Stimulated activated CD8-positive, alpha-beta memory T cell treated with anti-CD3 and anti-CD28 coated beads, Interleukin-12 subunit alpha, Interleukin-12 subunit beta, amount 100 ng/mL, for 1 hour (primary cell): Measurements from ENCODE around the gene TMEM94.

Experiments used
- DNase-seq: peaks from one replicate; pipeline ENCODE4 v3.0.0-alpha.2; 2020; ENCODE audit warnings: low read depth

Gene TMEM94

DNA sequence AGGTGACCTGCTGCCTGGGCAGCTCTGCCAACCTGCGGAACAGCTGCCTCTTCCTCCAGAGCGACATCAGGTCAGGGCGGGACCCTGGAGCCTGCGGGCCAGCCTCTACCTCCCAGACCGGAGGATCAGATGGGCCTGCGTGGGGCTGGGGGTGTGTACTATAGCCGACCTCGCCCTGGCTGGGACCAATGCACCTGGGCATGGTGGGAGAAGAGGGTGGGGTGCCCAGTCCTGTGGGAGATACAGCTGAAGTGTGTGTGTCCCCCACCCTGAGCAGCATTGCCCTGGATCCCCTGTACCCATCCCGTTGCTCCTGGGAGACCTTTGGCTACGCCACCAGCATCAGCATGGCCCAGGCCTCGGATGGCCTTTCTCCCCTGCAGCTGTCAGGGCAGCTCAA is 39.6 kb downstream of the TMEM94 start:
- no peak for DNase-seq

DNA sequence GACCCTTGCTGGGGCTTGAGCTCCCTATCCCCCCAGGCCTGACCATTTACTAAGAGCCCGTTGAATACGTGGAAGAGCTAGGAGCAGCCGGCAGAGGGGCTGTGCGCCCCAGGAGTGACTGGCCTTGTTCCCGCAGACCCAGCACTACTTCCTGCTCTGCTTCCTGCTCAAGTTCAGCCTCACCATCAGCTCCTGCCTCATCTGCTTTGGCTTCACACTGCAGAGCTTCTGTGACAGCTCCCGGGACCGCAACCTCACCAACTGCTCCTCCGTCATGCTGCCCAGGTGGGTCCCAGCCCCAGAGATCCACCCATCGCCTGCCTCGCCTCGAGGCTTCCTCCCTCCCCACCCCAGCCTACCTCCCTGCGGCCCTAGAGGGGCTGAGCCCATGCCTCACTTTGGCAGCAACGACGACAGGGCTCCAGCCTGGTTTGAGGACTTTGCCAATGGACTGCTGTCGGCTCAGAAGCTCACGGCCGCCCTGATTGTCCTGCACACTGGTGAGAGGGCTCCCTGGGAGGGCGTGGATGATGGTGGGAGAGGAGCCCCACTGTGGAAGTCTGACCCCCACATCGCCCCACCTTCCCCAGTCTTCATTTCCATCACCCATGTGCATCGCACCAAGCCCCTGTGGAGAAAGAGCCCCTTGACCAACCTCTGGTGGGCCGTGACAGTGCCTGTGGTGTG is 41.7 kb downstream of the TMEM94 start:
- DNase-seq = no peak

GRCh38 chr17:75498726-75499213 is 42.3 kb downstream of the TMEM94 start:
- no peak for DNase-seq

DNA sequence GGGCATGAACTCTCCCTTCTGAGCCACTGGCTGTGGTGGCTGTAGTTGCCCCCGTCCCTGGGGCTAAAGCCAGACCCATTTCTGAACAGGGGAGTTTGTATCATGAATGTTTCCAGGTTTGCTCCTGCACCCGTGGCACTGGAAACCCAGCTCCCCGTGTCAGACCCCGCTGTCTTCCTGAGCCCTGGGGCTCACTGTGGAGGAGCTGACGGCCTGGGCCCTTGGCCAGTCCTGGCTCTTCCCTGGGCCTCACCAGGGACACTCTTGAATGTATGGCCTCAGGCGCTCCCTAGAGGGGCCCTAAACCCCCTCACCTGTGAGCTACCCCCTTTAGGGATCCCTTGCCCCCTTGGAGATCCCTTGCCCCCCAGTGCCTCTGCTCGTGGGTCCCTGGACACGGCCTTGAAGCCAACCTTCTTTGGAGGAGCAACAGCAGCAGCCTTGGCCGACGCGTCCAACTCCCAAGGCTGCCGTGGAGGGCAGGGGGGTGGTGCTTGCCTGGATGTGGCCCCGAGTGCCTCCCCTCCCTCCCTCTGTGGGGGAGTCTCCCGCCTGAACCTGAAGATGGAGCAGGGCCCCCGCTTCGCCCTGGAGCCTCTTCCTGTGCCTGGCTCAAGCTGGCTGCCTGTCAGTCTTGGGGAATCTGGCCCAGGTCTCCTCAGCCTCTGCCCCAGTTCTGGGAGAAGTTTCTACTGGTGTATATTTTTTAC is 43.0 kb downstream of the TMEM94 start:
- DNase-seq = no peak

DNA sequence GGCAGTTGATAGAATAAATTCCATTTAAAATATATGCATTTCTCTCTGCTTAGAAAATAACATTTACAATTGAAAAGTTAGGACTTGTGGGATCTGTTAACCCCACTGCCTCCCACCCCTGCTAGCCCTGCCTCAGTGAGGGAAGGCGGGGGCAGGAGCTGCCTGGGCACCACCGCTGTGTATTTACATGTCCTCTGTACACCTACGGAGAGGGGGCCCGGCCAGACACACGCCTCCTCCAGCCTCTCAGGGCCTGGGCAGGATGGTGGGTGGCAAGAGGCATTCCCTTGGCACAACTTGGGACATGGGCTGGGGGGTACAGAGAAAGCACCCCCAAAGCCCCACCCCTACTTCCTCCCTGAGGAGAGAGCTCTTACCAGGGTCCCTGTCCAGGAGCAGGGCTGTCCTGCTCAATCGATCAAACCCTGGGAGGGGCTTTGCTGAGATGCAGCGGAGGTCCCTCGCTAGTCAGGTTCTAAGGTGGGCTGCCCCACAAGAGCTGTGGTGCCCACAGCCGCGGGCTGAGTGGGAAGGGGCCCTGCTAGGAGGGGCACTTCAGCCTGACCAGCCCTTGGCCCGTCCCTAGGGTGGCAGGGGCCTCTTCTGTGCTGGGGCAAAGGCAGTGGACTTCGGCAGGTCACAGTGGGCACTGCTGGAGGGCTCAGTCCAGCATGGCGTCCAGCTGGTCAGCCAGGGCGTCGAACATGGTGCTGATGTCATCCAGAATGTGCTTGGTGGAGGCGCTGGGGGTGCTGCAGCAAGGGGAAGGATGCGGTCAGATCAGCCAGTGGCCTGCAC is 44.2 kb downstream of the TMEM94 start:
- no peak for DNase-seq

DNA sequence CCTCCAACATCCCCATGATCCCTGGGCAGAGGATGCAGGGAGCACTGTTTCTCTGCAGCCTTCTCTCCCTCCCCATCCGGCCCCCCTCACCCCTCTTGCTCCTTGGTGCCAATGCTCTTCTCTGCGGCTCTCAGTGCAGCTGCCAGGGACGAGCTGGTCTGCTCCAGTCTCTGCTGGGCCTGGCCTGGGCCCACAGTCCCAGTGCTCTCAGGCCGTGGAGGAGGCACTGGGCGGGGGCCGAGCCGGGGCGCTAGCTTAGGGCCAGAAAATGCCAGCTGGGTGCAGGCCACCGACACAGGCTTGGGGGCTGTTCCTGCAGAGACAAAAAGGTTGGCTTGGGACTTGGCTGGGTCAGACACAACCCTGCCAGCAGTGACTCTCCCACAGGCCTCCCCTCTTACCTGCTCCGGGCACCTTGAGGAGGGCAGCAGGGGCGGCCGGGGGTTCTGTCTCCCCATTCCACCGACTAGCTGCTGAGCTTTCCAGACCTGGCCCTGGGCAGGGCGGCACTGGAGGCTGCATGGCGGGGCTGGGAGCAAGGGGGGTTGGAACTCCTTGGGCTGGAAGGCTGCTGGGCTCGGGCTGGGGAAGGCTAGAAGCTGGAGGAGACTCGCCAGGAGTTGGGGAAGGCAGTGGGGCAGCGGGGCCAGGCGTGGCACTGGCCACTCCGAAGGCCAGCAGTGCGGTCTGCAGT is 45.1 kb downstream of the TMEM94 start:
- DNase-seq = no peak

DNA sequence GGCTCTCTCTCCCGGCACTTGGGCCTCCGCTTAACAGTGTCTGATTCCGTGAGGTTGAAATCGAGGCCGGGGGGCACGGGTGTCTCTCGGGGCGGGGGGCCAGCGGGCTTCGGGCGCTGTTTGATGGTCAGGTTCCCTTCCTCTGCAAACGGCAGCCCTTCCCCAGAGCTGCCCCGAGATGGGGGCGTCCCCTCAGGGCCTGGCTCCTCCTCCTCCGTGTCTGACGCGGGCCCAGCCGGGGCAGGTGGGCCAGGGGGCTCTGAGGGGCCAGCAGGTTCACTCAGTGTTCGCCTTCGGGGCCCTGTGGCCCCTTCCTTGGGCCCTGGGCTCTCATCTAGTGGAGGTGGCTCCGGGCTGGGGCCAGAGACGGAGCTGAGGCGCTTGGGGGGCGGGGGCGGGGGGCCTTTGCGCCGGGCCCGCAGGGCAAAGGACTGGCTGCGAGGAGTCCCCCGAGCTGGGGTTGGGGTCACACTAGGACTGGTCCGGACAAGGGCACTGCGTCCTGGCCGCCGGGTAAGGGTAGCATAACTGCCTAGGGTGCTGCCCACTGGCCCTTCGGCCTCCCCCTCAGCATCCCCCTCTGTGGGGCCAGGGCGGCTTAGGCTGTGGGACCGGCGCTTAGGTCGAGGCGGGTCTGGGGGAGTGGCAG is 45.8 kb downstream of the TMEM94 start:
- DNase-seq = no peak

DNA sequence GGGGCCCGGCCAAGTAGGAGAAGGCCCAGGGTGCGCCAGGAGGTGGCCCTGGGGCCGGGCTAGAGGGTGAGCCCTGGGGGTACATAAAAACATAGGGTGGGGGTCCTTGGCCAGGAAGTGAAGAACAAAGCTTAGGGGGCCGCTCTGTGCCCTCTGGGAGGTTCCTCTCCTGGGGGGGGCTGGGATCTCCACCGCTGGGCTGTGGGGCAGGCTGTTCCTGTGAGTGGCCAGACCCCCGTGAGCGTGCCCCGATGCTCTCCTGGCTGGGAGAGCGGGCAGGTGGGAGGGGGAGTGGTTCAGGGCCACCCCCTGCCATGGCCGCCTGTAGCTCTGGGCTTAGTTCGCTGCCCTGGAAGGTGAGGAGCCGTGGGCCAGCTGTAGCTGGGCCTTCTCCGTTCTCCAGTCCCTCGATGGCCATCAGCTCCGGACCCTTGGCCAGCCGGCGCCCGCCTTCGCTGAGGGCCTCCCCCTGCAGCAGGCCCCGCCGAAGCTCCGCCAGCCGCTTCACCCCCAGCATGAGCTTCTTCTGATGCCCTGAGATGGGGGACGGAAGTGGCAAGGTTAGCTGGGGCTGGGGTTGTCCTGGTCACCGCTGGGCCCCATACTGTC is 46.4 kb downstream of the TMEM94 start:
- no peak for DNase-seq

DNA sequence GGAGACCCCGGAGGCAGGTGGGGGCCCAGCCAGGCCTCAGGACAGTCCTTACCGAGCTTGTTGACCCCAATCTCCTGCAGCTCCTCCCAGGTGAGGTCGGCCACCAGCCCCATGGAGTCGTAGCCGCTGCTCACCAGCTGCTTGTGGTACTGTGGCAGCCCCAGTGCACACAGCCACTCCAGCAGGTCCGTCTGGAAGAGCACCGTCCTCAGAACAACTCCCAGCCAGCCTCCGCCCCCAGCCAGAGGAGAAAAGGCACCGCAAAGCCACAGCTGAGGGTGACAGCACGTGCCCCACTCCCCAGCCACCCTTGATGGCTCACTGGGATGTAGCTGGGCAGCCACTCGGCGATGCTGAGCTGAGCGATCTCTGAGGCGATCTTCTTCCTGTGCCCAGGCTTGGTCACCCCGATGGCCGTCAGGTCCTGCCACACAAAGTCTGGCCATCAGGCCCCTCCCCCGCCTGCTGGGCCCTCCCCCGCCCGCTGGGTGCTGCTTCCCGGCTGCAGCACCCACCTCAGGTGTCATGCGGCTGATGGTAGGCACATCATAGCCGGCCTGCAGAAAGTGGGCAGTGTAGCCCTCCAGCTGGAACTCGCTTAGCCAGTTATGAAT is 47.0 kb downstream of the TMEM94 start:
- no peak for DNase-seq

DNA sequence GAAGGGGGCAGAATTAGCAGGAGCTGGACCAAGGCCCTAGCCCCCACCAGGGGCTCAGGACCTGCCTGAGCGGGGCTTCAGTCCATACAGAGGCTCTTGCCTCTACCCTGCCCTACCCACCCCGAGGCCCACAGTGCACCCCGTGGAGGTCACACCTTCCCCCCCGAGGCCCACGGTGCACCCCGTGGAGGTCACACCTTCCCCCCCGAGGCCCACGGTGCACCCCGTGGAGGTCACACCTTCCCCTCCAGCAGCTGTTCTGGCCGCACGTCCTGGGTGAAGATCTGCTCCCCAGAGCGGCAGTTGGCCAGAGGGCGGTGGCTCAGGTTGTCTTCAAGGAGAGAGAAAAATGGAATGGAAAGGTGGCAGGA is 47.5 kb downstream of the TMEM94 start:
- no peak for DNase-seq

DNA sequence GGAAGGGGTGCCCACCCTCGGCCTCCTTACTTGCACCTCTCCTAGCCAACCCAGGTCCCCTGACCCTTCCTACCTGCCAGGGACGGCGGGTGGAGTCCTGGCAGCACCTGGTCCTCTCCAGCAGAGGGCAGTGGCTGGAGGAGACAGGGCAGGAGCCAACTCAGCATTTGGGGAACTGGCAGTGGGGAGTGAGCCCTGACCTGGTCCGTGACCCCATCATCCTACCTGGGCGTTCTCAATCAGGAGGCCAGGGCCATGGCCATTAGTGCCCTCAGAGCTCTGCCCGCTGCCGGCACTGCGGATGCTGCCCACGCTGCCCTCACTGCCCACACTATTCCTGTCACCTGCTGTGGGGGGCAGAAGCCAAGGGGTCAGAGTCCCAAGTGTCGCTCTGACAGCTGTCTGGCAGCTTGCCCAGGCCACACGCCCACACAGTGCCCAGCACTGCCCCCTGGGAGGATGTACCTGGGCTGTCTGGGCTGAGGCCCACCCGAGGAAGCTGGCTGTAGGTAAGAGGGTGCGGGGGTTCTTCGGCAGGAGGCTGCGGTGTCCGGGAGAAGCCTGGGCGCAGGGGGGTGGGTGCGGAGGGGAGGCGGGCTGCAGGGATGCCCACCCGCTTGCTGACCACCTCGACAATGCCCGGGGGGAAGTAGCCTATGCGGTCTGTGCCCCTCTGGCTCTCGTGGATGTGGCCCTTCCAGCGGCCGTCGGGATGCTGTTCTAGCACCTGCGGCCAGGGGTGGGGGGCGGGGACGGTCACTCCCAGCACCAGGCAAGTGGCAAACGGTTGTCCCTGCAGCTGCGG is 48.1 kb downstream of the TMEM94 start:
- no peak for DNase-seq

DNA sequence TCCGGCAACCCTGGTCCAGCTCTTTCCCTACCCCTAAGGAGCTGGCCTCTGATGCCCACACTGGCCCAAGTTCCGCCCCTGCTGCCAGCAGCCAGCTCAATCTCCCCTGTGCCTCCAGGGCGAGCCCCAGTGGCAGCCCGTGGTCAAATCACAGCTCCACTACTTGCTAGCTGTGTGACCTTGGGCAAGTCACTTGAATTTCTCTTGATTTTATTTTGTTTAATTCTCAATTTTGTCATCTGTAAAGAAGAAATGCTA is 48.6 kb downstream of the TMEM94 start:
- DNase-seq = no peak

DNA sequence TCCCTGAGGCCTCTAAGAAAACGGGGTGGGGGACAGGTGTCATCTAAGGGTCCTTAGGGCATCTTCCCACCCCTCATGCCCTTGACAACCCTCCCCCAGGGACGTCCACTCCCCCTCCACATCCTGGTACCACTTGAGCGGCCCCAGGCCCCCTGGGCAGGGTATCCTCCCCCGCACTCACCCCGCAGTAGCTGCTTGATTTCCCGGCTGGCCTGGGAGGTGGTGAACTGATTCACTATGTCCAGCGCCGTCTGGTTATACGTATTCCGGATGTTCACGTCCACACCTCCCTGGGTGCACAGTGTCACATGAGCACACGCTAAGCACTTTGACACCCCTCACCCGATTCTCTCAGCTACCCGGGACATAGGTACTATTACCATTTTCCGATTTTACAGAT is 49.2 kb downstream of the TMEM94 start:
- DNase-seq = no peak

GRCh38 chr17:75506134-75506533 is 49.7 kb downstream of the TMEM94 start:
- no peak for DNase-seq

- DNase-seq = no peak
Measured at GRCh38 chr17:75506888-75507287, 50.5 kb downstream of the TMEM94 start.

DNA sequence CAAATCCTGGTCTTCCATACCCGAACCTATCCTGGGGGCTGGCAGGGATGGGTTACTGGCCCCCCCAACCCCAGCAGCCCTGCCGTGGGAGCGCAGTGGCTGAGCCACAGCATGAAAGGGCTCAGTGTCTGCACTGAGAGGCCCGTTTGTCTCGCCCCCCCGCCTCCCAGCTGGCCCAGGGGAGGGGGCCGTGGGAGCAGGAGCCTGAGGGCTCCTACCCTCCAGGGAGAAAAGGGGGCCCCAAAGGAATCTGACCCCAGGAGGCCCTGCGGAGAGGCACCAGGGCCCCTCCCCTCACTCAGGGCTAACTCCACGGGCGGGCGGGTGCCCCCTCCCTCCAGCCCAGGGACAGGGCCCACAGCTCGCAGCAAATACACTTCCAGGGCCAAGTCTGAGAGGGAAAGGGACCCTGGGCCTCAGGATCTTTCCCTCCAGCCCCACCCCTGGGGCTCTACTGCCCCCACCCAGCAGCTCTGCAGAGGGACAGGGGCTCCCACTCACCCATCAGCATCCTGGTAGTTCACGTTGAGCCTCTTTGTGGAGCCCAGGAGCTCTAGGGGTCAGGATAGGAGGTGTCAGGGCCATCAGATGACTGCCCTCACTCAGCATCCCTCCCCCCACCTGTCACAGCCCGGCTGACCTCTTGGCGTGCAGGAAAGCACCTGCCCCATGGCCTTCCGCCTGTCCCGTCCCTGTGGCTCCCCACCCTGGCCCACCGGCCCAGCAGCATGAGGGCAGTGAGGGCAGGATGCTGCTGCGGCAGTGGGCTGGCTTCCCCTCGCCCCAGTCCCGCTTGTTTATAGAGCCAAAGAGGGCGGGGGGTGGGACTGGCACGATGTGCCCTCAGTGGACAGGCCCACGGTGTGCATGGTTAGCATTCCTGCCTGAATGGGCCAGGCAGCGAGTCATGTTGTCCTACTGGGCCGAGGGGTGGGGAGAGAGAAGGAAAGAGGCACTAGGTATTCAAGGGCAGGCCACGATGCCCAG is 51.6 kb downstream of the TMEM94 start:
- no peak for DNase-seq

DNA sequence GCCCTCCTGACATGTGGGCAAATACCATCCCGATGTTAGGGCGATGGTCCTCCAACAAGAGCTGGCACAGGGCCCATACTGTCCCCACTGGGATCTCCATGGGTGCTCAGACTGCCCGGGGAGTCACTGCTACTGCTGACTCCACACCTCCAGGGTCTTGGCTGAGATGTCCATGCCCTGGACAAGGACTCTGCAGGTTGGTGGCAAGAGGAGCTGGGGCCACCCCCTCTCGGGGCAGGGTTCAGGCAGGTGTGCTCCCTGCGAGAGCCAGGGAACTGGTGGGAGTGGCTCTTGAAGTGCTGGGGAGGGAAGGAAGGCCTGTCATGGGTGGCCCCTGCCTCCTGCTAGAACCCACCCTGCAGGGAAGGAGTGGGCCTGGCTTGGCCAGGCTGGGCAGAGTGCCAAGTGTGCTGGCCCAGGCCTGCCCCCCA is 52.5 kb downstream of the TMEM94 start:
- no peak for DNase-seq

- no peak for DNase-seq
Measured at GRCh38 chr17:75509528-75510258, 53.3 kb downstream of the TMEM94 start.

DNA sequence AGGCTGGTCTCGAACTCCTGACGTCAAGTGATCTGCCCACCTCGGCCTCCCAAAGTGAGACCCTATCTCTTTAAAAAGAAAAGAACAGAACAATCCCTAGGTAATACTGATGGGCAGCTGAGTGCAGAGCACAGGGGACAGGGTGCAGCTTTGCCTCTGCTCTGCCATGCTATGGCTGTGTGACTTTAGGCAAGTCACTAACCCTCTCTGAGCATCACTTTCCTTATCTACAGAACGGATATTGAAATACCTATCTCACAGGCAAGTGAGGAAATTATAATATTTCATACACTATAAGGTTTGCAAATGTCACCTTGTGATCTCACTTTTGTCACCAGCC is 54.8 kb downstream of the TMEM94 start:
- DNase-seq = no peak
